Tibial nerve (tissue), 3 donors: Measurements from ENCODE around the gene CTLA4.

Experiments used
- CTCF ChIP-seq, 5 experiments: fragments of 200-600 bp in 3 of 5; fragments of 450-650 bp in 2 of 5; sonication (generic) in 3 of 5; IDR thresholded peaks; one replicate each; pipeline ENCODE4 v1.5.1; 2016 to 2019; ENCODE audit warnings: antibody characterized with exemption in 5 of 5, mild to moderate bottlenecking in 3 of 5, moderate library complexity in 2 of 5
- POLR2A ChIP-seq, 2 donors: fragments of 450-650 bp; IDR thresholded peaks; one replicate each; pipeline ENCODE4 v1.6.1; 2017; ENCODE audit warnings: antibody characterized with exemption in 2 of 2, mild to moderate bottlenecking in 2 of 2, moderate library complexity in 2 of 2

GRCh38 chr2:203878063-203878462 lies 10.5 kb downstream of the CTLA4 start:
- TF ChIP-seq POLR2A (IDR thresholded peaks at IDR 0.05) (no peak), CTCF (IDR thresholded peaks at IDR 0.05) (no peak)
